Iris pigment epithelial cell (primary cell): ENCODE measurements around the gene MFSD12.
A peak's percentile ranks its signal among the peaks of the same experiment; 100 is the strongest.
"Not testable (repeated sequence)": the region's sequence is repeated elsewhere in the genome, so short reads cannot be mapped to it uniquely, and the experiment has no call there.

ENCODE experiments used
- DNase-seq: peaks from one replicate; pipeline ENCODE4 v3.0.0-alpha.2; 2011; ENCODE audit warnings: low read depth

The MFSD12 gene

DNA sequence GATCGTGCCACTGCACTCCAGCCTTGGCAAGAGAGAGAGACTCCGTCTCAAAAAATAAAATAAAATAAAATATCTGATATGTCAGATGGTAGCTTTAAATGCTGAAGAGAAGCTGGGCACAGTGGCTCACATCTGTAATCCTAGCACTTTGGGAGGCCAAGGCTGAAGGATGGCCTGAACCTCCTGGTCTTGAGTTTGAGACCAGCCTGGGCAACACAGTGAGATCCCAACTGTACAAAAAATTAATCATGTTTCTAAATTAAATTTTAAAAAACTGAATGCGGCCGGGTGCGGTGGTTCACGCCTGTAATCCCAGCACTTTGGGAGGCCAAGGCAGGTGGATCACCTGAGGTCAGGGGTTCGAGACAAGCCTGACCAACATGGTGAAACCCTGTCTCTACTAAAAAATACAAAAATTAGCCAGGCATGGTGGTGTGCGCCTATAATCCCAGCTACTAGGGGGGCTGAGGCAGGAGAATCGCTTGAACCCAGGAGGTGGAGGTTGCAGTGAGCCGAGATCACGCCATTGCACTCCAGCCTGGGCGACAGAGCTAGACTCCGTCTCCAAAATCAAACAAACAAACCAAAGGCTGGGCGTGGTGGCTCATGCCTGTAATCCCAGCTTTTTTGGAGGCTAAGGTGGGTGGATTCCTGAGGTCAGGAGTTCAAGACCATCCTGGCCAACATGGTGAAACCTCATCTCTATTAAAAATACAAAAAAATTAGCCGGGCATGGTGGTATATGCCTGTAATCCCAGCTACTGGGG is 26.8 kb upstream of the MFSD12 start:
- not testable (repeated sequence) for DNase-seq

DNA sequence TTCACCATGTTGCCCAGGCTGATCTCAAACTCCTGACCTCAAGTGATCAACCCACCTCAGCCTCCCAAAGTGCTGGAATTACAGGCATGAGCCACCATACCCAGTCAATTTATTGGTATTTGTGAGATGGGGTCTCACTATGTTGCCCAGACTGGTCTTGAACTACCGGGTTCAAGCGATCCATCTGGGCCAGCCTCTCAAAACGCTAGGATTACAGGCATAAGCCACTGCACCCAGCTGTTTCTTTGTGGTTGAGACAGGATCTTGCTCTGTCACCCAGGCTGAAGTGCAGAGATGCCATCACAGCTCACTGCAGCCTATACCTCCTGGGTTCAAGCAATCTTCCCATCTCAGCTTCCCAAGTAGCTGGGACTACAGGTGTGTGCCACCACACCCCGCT is 24.4 kb upstream of the MFSD12 start:
- DNase-seq, result not testable (repeated sequence)

DNA sequence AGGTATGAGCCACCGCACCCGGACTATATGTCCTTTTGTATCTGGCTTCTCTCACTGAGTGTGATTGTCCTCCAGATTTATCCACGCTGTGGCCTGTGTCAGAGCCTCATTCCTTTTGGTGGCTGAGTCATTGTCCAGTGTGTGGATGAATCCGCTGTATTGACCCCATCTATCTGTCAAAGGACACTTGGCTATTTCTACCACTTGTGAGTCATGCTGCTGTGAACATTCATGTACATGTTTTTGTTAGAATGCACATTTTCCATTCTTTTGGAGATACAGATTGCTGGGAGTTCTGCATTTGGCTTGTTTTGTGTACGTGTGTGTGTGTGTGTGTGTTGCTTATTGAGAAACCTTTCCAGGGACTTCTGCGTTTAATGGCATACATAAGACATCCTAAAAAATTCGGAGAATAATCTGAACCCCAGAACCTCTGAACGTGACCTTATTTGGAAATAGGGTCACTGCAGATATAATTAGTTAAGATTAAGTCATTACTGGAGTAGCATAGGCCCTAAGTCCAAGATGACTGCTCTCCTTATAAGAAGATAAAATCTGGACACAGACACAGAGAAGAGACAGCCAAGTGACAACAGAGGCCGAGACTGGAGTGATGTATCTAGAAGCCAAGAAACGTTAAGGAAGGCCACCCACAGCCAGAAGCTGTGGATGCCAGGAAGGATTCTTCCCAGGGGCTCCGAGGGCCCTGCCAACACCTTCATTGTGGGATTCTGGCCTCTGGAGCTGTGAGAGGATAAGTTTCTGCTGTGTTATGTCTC is 23.0 kb upstream of the MFSD12 start:
- peak; percentile 92 for DNase-seq

DNA sequence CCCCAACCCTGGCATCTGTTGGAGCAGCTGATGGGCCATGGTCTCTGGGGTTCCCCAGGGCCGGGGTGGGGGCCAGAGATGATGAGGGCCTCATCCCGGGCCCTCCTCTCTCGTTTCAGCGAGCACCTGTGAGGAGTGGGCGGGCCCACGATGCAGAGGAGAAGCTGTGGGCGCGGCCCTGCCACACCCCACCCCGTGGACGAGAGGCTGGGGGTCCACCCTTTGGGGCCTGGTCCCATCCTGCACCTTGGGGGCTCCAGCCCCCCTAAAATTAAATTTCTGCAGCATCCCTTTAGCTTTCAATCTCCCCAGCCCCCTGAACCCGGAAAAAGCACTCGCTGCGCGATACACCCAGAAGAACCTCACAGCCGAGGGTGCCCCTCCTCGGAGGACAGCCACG is 21.0 kb upstream of the MFSD12 start:
- no peak for DNase-seq

DNA sequence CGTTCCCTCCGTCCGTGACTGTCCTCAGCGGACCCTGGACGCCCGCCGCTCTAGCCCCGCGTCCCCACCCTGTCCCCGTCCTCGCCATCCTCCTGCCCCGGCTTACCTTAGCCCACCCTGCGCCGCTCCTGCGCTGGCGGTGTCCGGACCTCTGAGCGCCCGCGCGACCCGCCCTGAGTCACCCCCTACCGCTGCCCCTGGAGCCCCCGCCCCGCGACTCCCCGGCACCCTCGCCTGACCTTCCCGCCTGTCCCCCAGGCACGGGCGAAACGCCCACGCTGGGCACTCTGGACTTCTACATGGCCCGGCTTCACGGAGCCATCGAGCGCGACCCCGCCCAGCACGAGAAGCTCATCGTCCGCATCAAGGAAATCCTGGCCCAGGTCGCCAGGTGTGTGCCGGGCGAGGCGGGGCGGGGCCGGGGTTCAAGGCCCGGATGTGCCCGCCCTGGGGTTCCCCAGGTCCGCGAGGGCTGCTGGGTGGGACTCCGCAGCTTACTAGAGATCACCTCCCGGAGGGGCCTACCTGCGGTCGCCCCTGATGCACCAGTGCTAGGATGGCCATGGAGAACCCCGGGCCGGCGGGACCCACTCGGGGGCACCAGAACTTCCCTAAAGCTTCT is 20.4 kb upstream of the MFSD12 start:
- no peak for DNase-seq

DNA sequence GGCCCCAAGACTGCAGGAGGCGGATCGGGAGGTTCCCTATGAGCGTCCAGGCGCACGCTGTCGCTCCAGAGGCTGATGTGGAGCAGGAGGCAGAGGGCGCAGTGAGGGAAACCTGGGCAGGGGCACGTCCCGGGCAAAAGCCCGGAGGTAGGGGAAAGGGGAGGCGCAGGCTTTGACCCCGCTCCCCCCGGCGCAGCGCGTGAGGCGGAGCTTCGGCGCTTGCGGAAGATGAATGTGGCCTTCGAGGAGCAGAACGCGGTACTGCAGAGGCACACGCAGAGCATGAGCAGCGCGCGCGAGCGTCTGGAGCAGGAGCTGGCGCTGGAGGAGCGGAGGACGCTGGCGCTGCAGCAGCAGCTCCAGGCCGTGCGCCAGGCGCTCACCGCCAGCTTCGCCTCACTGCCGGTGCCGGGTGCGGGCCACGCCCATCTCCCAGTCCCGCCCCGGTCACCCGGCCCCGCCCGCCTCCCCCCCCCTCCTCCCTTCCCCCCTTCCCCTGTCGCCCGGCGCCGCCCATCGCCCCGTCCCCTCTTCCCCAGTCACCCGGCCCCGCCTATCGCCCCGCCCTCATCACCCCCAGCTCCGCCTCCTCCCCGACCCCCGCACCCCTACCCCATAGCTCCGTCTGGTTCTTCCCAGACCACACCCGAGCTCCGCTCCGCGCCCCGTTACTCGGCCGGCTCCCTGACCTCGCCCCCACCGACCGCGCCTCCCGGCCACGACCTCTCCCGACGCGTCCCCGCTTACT is 19.5 kb upstream of the MFSD12 start:
- DNase-seq, result peak; percentile 82

DNA sequence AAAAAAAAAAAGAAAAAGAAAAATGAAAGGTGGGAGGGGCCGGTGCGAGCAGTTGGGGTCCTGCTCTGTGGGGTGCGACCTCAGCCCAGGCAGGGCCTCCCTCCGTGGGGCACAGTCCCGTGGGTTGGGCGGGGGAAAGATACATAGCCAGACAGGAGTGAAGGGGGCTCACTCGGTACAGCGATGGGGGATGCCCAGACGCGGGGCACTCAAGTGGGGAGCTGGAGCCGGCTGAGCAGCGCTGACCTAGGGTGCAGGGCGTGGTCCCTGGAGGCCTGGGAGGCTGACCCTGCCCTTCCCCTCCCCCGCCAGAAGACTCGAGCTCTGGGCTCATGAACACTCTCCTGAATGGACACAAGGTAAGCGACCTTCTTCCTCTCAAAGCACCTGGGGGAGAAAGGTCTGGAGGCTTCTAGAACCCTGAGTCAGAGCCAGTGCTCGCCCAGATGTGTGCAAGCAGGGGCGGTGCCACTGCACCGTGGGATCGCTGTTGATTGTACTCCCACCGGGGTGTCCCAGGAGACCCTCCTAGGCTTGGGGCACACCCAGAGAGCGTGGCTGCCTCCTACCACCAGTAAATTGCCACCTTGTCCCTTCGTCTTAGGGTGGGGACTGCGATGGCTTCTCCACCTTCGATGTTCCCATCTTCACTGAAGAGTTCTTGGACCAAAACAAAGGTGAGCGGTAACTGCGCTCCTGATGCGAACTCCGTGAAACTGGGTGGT is 18.7 kb upstream of the MFSD12 start:
- no peak for DNase-seq

DNA sequence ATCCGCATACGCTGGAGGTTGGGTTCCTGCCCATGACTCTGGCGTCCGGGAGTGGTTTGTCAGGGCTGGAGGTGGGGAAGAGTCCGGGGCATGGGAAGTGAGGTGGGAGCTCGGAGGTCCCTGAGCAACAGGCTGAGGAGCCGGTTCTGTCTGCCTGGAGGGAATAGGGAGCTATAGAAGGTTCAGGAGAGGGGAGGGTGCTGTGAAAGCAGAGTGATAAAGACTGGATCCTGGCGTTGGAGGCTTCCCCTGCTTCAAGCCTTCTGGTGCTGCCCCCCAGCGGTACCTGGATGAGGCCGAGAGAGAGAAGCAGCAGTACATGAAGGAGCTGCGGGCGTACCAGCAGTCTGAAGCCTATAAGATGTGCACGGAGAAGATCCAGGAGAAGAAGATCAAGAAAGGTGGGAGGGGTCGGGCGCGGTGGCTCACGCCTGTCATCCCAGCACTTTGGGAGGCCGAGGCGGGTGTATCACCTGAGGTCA is 17.9 kb upstream of the MFSD12 start:
- no peak for DNase-seq

DNA sequence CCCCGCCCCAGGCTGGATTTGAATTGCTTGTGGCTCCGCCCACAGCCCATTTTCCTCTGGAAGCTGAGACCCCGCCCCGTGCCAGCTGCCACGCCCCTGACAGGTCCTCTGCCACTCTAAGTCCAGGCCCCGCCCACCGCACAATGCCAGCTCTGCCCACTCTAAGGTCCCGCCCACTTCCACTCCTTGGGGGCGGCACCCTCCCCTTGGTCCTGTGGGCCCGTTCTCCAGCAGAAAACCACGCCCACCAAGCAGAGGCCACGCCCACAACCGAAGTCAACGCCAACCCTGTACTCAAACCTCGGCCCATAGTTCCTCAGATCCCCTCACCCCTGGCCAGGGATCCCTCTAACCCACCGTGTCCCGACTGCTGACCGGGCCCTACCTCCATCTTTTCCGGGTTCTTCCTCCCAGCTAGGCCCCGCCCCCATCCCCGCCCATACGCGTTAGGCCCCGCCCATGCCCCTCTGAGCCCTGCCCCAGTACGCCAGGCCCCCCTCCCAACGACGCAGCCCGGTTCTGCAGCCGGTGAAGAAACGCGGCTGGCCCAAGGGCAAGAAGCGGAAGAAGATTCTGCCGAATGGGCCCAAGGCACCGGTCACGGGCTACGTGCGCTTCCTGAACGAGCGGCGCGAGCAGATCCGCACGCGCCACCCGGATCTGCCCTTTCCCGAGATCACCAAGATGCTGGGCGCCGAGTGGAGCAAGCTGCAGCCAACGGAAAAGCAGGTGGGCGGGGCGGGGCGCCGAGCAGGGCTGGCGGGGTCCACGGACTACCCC is 16.7 kb upstream of the MFSD12 start:
- DNase-seq, result peak; percentile 97

DNA sequence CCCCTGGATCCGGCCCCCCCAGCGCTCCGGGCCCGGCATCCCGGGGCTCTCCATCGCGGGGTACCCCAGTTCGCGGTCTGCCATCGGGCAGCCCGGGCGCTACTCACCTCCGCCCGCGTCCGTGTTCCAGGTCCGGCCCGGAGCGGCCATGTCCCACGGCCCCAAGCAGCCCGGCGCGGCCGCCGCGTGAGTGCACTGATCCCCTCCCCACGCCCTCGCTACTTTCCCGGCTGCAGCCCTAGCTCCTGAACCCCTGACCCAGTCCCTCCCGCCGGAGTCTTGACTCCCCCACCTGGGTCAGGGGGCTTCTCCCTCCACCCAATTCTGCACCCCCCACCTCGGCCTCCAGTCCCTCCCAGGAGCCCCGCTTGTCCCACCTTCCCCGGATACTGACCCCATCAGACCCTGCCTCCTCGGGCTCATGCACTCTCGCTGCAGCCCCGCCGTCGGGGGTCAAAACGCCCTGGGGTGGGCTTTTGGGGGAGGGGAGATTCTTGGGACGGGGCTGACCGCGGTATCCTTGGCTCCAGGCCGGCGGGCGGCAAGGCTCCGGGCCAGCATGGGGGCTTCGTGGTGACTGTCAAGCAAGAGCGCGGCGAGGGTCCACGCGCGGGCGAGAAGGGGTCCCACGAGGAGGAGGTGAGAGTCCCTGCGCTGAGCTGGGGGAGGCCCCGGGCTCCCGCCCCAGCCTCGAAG is 15.9 kb upstream of the MFSD12 start:
- no peak for DNase-seq

DNA sequence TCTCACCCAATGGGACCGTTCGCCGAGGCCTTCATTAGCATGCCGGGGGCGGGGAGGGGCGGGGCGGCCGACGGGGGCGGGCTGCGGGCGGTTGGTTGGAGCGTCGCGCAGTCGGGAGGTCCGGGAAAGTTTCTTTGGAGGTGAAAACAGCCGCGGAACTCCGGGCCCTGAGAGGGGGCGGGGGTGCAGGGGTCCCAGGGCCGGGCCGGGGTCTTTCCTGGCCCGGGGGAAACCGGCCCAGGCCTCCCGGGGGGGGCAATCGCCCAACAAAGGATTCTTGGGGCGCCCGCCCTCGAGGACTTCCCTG is 15.4 kb upstream of the MFSD12 start, which contains the start of gene HMG20B:
Gene HMG20B, plus strand, starts transcription at position 90 of the 307 bp plus-strand sequence. CDS start 366 bp downstream, outside the sequence.
- no peak for DNase-seq

DNA sequence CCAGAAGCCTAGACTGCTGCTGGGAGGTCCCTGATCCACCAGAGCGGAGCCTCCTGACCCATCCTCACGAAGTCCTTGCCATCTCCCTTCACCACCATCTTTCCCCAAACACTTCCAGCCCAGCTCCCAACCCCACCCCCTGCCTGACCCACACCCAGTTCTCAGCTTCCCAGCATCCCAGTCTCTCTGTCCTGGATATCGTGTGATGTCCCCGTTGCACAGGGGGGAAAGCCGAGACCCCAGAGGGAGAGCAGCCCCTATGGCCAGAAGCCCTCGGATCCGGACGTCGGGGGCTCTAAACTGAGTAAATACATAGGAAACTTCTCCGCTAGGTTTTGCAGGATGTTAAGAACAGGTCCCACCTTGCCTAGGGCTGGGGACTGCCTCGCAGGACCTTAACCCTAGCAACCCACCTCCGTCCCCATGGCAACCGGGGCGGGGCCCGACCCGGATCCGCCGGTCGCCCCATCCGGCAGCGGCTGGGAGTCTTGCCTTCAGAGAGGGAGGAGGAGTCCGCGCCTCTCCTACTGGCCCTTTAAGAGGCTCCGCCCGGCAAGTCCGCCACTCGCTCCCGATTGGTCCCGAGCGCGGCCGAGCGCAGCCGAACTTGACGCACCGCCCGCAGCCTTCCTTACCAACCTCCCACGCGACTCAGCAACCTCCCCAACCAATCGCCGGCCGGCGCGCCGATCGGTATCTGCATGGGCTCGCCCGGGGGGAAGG is 14.9 kb upstream of the MFSD12 start:
- DNase-seq, result peak; percentile 100

DNA sequence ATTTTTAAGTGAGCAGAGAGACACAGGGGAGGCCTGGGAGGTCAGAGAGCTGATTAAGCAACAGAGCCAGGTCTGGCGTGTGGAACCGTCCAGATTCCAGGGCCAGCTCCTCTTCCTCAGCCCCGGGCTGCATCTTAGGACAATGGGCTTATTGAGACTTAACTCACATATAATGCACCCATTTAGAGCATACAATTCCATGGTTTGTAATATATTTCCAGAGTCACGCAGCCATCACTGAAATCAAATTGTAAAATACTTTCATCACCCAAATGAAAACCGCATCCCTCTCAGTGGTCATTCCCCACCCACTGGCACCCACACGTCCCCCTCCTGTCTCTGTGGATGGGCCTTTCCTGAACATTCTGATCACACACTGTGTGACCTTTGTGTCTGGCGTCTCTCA is 13.2 kb upstream of the MFSD12 start:
- no peak for DNase-seq

DNA sequence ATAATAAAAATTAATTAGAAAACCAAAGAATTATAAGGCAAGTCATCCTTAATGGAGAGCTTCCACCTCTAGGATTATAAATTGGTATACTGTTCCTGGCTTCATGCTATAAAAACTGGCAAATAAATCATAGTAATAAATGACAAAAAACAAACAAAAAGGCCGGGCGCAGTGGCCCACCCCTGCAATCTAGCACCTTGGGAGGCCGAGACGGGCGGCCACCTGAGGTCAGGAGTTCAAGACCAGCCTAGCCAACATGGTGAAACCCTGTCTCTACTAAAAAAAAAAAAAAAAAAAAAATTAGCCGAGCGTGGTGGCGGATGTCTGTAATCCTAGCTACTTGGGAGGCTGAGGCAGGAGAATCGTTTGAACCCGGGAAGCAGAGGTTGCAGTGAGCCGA is 12.7 kb upstream of the MFSD12 start:
- not testable (repeated sequence) for DNase-seq

DNA sequence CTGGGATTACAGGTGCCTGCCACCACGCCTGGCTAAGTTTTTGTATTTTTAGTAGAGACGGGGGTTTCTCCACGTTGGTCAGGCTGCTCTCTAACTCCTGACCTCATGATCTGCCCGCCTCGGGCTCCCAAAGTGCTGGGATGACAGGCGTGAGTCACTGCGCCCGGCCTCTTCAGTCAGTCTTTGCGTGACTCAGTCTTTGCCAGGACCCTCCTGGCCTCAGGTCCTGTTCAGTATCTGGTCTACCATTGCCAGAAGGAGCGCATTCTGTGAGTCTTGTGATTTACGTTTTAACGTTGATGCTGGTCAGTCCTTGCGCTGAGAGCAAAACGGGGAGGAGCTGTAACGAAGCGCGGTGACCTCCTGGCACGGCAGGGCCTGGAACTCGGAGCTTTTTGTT is 7.8 kb upstream of the MFSD12 start:
- peak; percentile 65 for DNase-seq

DNA sequence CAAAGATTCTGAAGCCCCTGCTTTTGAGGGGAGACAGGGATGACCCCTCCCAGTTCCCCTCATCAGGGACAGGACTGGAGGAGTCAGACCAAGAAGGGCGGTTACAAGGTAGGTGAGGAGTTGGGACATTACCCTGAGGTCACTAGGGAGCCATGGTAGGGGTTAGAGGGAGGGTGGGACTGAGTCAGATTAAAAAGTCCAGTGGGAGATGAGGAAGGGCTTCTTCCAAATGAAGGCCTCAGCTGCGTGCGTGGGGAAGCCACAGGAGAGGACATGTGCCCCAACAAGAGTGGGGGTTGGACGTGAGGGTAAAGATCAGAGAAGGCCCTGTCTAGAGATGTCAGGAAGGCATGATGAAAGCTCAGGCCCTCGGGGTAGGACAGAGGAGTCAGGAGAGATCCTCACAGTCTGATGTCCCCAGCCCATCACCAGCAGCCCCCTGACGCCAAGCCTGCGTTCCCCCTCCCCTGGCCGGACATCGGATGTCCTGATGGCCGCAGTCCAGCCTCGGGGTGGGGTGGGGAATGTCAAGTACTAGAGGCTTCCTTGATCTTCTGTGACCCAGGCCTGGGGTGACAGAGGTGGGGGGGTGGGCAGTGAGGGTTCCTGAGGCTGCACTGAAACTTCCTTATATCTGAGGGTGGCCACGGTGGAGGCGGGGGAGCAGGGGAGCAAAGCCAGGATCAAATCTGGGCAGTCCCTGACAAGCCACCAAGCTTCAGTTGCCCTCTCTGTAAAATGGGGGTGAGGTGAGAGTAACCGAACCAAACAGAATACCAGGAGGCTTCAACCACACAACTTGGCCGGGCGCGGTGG is 6.5 kb upstream of the MFSD12 start:
- DNase-seq, result no peak

DNA sequence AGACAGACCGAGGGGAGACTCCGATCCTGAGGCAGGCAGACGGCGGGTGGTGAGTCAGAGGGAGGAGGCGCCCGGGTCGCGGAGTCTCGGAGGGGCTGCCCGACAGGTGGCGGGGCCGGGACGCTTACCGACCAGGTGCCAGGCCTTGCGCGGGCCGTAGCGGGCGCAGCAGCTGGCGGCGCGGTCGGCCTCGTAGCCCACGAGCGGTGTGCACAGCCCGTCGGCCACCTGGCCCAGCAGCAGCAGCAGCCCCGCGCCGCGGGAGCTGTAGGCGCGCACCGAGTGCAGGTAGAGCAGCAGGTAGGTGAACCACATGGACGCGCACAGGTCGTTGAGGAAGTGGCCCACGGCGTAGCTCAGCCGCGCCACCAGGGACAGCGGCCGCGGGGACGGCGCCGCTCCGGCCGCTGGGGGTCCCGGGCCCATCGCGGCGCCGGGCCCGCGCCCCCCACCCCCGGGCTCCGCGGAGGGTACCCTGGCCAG is 367 bp downstream of the MFSD12 start:
- DNase-seq, result peak; percentile 62

DNA sequence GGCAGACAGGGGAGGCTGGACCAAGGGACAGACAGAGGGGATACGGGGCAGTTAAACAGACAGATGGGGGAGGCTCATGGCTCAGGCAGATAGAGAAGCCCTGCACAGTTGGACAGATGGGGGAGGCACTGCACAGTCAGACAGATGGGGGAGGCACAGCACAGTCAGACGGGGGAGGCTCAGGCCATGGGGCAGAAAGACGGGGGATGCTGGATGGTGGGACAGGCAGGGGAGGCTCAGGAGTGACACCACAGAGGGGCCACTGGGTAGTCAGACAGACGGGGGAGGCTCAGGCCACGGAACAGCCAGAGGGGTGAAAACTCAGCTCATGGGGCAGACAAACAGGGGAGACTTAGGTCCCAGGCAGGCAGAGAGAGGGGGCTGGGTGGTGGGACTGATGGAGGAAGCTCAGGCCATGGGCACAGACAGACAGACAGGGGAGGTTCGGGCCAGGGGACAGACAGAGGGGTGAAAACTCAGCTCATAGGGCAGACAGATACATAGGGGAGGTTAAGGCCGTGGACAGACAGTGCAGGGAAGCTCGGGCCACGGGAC is 886 bp downstream of the MFSD12 start:
- no peak for DNase-seq
